CD14-positive monocyte (primary cell): ENCODE measurements around the gene ESRRA. TPM values are rescaled to one million over a fixed set of nuclear protein-coding genes. Genes with fewer than 3 reads are reported as not detected.

Experiments used
- DNase-seq, 3 donors: peaks; one replicate each; pipeline ENCODE4 v3.0.0-alpha.2; 2011 to 2022
- H2AFZ ChIP-seq: 2 replicates; pipeline ENCODE4 v1.6.0; 2012; ENCODE audit warnings: mild to moderate bottlenecking, low read depth, low read length, inconsistent platforms; ENCODE audit not compliant: insufficient read depth, poor library complexity, severe bottlenecking
- H3K27ac ChIP-seq, 2 donors: 1 replicate in 1 of 2; 2 replicates in 1 of 2; pipeline ENCODE4 v1.5.1; 2012 to 2013; ENCODE audit warnings: low read length in 2 of 2, control low read depth in 1 of 2, inconsistent platforms in 1 of 2, low read depth in 1 of 2, mild to moderate bottlenecking in 1 of 2
- H3K27me3 ChIP-seq, 2 donors: one replicate each; pipeline versions ENCODE4 v1.6.0 to v1.6.1; 2011 to 2013; ENCODE audit warnings: low read length in 2 of 2; ENCODE audit not compliant: control insufficient read depth in 2 of 2, insufficient read depth in 2 of 2
- H3K36me3 ChIP-seq, 2 donors: replicated peaks in 1 of 2; 1 replicate in 1 of 2; 2 replicates in 1 of 2; pipeline versions ENCODE4 v1.5.1 to v1.6.1; 2012 to 2013; ENCODE audit warnings: low read length in 2 of 2, control low read depth in 1 of 2, inconsistent platforms in 1 of 2, mild to moderate bottlenecking in 1 of 2; ENCODE audit not compliant: insufficient read depth in 2 of 2, control insufficient read depth in 1 of 2
- H3K4me1 ChIP-seq, 2 donors: 1 replicate in 1 of 2; 2 replicates in 1 of 2; pipeline versions ENCODE4 v1.5.1 to v1.6.1; 2012 to 2013; ENCODE audit warnings: low read length in 2 of 2, control low read depth in 1 of 2, inconsistent platforms in 1 of 2, mild to moderate bottlenecking in 1 of 2, moderate library complexity in 1 of 2; ENCODE audit not compliant: insufficient read depth in 2 of 2, control insufficient read depth in 1 of 2
- H3K4me2 ChIP-seq: replicated peaks from 2 replicates; pipeline ENCODE3; 2012; ENCODE audit warnings: low read length, moderate library complexity, mild to moderate bottlenecking; ENCODE audit not compliant: poor library complexity, severe bottlenecking; ENCODE audit errors: extremely low read depth
- H3K4me3 ChIP-seq, 3 experiments: fragments of 200-600 bp in 1 of 3; sonication (generic) in 1 of 3; replicated peaks in 1 of 3; 1 replicate in 2 of 3; 2 replicates in 1 of 3; pipeline ENCODE4 v1.5.1; 2011 to 2013; ENCODE audit warnings: low read length in 3 of 3, mild to moderate bottlenecking in 3 of 3, control low read depth in 2 of 3, low read depth in 2 of 3, inconsistent platforms in 1 of 3, moderate library complexity in 1 of 3
- H3K79me2 ChIP-seq: 2 replicates; pipeline ENCODE4 v1.6.0; 2012; ENCODE audit warnings: mild to moderate bottlenecking, control low read depth, inconsistent platforms, low read length, moderate library complexity; ENCODE audit not compliant: insufficient read depth
- H3K9ac ChIP-seq: 2 replicates; pipeline ENCODE4 v1.6.0; 2017; ENCODE audit warnings: low read length, mild to moderate bottlenecking; ENCODE audit not compliant: insufficient read depth, poor library complexity, severe bottlenecking
- H3K9me3 ChIP-seq, 2 donors: replicated peaks in 1 of 2; 1 replicate in 1 of 2; 2 replicates in 1 of 2; pipeline versions ENCODE4 v1.5.1 to v1.6.1; 2012 to 2013; ENCODE audit warnings: low read length in 2 of 2, control low read depth in 1 of 2; ENCODE audit not compliant: control insufficient read depth in 1 of 2, insufficient read depth in 1 of 2
- H4K20me1 ChIP-seq: 2 replicates; pipeline ENCODE4 v1.6.0; 2012; ENCODE audit warnings: mild to moderate bottlenecking, low read length, control low read depth, moderate library complexity; ENCODE audit not compliant: insufficient read depth
- H3K27ac Mint-ChIP-seq, 7 donors: one replicate each; pipeline ENCODE4 v1.8.0; 2020; ENCODE audit warnings: mild to moderate bottlenecking in 7 of 7, mixed read lengths in 7 of 7, moderate library complexity in 6 of 7, inconsistent platforms in 2 of 7
- H3K27me3 Mint-ChIP-seq, 3 donors: one replicate each; pipeline ENCODE4 v1.8.0; 2021 to 2022; ENCODE audit warnings: low read depth in 3 of 3, mild to moderate bottlenecking in 3 of 3, mixed read lengths in 3 of 3, moderate library complexity in 3 of 3, inconsistent platforms in 1 of 3
- H3K36me3 Mint-ChIP-seq, 2 donors: one replicate each; pipeline ENCODE4 v1.8.0; 2020; ENCODE audit warnings: mixed read lengths in 2 of 2, inconsistent platforms in 1 of 2, mild to moderate bottlenecking in 1 of 2
- H3K4me1 Mint-ChIP-seq: one replicate; pipeline ENCODE4 v1.8.0; 2020; ENCODE audit warnings: mild to moderate bottlenecking, mixed read lengths
- H3K4me3 Mint-ChIP-seq, 2 donors: one replicate each; pipeline ENCODE4 v1.8.0; 2020; ENCODE audit warnings: mild to moderate bottlenecking in 2 of 2, mixed read lengths in 2 of 2, moderate library complexity in 1 of 2
- H3K9me3 Mint-ChIP-seq, 7 donors: one replicate each; pipeline ENCODE4 v1.8.0; 2020 to 2022; ENCODE audit warnings: mixed read lengths in 7 of 7, mild to moderate bottlenecking in 6 of 7, moderate library complexity in 6 of 7, inconsistent platforms in 2 of 7
- CTCF ChIP-seq: fragments of 200-600 bp; IDR thresholded peaks from one replicate; pipeline ENCODE4 v1.8.0; 2022; ENCODE audit warnings: antibody characterized with exemption, mild to moderate bottlenecking
- WGBS: methylation state at CpG from one replicate; pipeline ENCODE4 v1.1.5; 2013; ENCODE audit warnings: missing lambda C conversion rate; ENCODE audit not compliant: insufficient coverage; 5-methylcytosine and 5-hydroxymethylcytosine counted together
- intact Hi-C, 2 donors: fragments of 100-400 bp; cut with micrococcal nuclease; formaldehyde crosslinking; loops; one replicate each; pipeline versions ENCODE4 v1.15.0 to v1.15.1; 2023
- polyA plus RNA-seq, 3 donors: library from polyadenylated mRNA; depleted of rRNA in 1 of 3; unstranded in 2 of 3; stranded (reverse) in 1 of 3; fragments of 300-500 nt in 2 of 3; fragments of >200 nt in 1 of 3; fragmentation: Illumina TruSeq in 2 of 3; gene quantifications; 1 replicate in 2 of 3; 2 replicates in 1 of 3; pipeline ENCODE4 v1.2.3, GENCODE V29; 2012 to 2021

The ESRRA gene
- polyA plus RNA-seq, 3 donors: 15.3 to 45.7 (median 18.3) TPM

- H3K4me3 Mint-ChIP-seq: peak within 1 kb of the TSS; percentile 86 to 90
- H3K9me3 Mint-ChIP-seq: no peaks in the 10 kb centered on the region
- Histone ChIP-seq H3K9ac (peak within 1 kb of the TSS; percentile 79), H3K4me1 (peaks cover 20 to 24% of the 10 kb centered on the region in 2 donors), H3K9me3 (no peaks in the 10 kb centered on the region), H3K4me2 (peak within 1 kb of the TSS; percentile 81), H2AFZ (peak within 1 kb of the TSS; percentile 84), H4K20me1 (no peaks in the 10 kb centered on the region), H3K4me3 (peak within 1 kb of the TSS; percentile 74 to 98 (median 81)), H3K79me2 (peaks cover 5% of the 10 kb centered on the region), H3K27ac (peak within 1 kb of the TSS; percentile 91 to 100), H3K36me3 (no peaks in the 10 kb centered on the region), H3K27me3 (peaks cover 1 to 5% of the 10 kb centered on the region in 2 donors)
- TF ChIP-seq CTCF: no peak
- peak within 1 kb of the TSS; percentile 92 to 98 (median 96) for H3K27ac Mint-ChIP-seq
- WGBS: under 1% methylated on average over 90 of the region's 102 CpGs
- peak; percentile 80 to 83 (median 81) for DNase-seq
- peaks cover 24% of the 10 kb centered on the region for H3K4me1 Mint-ChIP-seq
- H3K27me3 Mint-ChIP-seq: peaks cover 9 to 20% (median 9%) of the 10 kb centered on the region in 3 donors
- peaks cover 15 to 17% of the 10 kb centered on the region in 2 donors for H3K36me3 Mint-ChIP-seq
- intact Hi-C loops: loop anchor here (1.0 to 5.0 kb wide), 4 partner anchors 14 to 33 kb away; partner anchors contain the start of genes CATSPERZ (in 1 of the 2) and PLCB3 (in 1 of the 2)
These were observed 20.1 kb upstream of the ESRRA start, which contains the start of gene GPR137 for GRCh38 chr11:64284962-64285884. Gene GPR137, plus strand, starts transcription at chr11:64285848. Its CDS starts 677 bp downstream, at chr11:64286525.
